NCI-H1092 (cell line): ENCODE measurements around the gene CDC14B.
"Not testable (repeated sequence)": the region's sequence is repeated elsewhere in the genome, so short reads cannot be mapped to it uniquely, and the experiment has no call there.

Experiments used
- DNase-seq: peaks from one replicate; lab custom pipeline; 2025; lab: John Stamatoyannopoulos, UW

Gene CDC14B

DNA sequence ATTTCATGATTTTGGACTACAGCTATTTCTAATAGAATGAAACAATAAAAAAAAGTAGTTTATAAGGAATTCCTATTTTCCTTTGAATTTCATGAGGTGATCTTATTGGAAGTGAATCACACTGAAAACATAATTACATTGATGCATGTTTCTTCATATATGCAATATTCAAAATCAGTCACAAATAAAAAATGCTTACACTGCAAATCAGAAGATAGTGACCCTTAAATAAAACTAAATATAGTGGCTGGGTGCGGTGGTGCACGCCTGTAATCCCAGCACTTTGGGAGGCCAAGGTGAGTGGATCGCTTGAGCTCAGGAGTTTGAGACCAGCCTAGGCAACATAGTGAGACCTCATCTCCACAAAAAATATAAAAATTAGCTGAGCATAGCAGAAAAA is 79.5 kb downstream of the CDC14B start:
- no peak for DNase-seq

DNA sequence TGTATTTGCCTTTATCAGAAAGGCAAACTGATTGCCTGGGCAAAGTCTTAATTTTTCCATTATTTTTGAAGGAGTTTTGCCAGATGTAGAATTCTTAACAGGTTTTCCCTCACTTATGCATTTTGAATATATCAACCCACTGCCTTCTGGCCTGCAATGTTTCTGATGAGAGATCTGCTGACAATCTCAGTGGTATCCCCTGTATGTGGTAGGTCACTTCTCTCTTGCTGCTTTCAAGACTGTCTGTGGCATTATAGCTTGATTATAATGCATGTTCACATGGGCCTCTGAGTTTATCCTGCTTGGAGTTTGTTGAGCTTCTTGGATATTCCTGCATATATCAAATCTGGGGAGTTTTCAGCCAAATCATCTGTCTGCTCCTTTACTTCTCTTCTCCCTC is 87.5 kb downstream of the CDC14B start:
- no peak for DNase-seq

DNA sequence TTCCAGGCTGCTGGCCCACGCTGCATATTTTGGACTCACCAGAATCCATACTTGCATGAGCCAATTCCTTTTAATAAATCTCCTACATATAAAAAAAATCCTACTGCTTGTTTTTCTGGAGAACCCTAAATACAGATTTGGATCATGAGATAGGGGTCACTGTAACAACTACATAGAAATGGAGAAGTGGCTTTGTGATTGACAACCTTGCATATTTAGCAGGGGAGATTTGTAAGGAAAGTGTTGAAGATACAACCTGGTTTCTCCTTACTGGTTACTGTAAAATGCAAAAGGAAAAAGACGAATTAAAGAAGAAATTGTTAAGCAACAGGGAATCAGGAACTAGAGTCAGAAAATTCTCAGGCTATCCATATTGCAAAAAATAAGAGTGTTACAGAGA is 94.9 kb downstream of the CDC14B start:
- DNase-seq: no peak

DNA sequence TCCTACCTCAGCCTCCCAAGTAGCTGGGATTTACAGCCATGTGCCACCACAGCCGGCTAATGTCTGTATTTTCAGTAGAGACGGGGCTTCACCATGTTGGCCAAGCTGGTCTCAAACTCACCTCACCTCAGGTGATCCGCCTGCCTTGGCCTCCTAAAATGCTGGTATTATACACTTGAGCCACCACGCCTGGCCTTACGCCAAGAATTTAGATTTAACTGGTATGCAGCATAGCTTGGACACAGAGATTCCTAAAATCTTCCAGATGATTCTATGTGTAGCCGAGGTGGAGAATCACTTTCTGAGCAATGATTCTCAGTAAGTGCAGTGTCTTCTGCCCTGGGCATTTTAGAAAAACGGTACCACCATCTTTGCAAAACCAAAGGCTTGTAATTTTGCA is 95.6 kb downstream of the CDC14B start:
- DNase-seq: no peak

DNA sequence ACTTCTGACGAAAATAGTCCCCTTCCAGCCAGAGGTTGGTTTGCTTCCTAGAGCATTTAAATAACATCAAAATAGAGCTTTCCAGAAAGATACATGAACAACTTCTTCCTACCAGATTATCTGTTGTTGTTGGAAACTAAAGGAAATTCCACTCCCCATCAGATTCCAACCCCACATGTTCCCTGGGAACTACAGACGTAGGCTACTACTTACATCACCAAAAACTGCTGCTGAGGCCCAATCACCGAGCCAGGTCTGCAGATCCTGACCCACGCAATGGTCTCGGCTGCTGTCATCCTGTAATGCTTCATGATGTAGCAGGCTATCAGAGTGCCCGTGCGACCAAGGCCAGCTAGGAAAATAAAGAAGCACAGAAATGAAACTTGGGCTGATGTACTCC is 96.3 kb downstream of the CDC14B start:
- no peak for DNase-seq

DNA sequence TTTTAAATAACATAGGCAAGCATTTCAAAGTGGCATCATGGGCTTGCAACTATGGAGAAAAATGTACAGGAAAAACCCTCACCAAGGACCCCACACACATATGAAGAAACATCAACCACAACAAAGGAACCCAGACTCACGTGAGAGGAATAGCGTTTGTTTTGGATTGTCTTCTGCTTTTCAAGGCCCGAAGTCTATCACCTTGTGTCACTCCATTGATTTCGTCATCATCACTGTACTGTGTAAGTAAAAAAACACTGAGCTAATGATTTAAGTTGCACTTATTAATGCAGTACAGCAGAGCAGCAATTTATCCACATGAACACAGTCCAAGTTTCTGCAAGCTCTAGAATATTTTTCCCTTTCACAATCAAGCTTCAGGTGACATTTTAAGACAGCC is 97.3 kb downstream of the CDC14B start:
- no peak for DNase-seq

DNA sequence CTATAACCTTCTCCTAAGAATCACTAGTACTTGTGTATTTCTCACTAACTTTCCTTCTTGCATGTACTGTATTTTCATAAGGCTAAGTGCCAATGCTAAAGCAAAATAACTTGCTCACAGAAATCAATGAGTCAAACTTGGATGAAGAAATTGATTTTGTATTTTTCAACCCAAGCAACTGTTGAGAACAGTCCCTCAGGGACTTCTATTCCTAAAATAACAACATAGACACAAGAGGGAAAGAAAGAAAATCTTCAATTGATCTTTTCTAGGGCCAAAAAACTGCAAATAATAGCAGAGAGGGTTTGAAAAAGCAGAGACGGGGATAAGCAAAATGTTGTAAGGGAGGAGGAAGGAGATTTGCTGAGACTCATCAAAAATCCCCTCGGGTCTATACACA is 99.9 kb downstream of the CDC14B start:
- no peak for DNase-seq

DNA sequence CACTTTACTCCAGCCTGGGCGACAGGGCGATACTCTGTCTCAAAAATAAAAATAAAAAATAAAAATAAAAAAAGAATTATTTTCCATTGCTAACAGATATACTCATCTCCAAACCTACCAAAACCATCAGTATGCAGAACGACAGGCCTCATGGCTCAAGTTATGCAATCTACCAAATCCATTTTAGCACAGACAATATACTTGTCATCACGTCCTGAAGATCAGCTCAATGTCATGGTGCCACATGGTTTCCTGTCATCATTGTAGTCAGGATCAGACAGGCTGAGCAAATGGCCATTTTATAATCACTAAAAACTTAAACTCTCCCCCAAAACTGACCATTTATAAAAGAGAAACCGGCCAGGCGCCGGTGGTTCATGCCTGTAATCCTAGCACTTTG is 100.5 kb downstream of the CDC14B start:
- no peak for DNase-seq

DNA sequence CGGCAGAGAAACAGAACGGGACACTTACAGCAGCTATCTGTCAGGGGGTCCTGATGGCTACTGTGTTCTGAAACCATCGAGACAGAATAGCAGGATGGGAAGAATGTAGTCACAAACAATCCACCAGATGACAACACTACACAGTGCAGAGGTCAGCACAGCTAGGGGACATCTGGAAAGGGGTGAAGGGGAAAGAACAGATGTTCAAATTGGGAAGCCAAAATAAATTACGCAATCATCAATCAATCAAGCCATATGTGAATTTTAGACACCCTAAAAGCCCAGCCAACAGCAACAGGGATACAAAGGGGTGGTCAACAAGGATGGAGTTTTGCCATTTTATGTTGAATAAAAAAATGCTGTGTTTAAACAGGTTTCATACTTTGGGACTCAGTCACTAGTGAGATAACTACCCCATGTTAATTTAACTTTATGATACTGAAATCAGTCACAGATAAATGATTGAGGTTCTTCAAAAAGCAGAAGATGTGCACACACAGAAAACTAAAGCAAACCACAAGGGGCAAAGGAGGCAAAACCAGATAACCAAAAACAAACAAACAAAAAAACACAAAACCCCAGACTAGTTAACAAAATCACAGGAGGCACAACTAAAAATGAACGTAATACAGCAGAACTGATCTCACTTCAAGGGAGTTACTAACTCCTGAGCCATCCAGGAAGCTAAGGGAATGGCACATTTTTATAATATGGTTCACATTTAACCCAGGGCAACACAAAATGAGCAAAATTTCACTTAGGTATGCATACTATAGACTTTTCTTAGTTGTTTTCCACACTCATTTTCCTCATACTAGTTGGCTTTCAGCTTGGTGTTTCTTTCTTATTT is 103.8 kb downstream of the CDC14B start:
- DNase-seq: no peak

DNA sequence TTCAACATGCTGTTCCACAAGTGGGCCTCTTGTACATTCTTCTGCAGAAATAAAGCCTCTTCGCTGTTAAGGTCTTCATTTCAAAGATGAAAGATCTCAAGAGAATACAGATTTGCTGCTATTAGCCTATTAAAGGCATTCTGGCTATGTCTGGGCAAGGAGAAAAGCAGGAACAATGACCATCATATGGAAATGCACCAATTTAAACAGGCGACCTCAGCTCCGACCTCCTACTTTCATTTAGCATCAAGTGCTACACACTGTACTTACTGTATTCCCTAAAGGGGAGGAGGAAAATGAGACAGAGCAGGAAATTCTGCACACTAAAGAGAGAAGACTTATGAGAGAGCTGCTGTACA is 104.9 kb downstream of the CDC14B start:
- no peak for DNase-seq

DNA sequence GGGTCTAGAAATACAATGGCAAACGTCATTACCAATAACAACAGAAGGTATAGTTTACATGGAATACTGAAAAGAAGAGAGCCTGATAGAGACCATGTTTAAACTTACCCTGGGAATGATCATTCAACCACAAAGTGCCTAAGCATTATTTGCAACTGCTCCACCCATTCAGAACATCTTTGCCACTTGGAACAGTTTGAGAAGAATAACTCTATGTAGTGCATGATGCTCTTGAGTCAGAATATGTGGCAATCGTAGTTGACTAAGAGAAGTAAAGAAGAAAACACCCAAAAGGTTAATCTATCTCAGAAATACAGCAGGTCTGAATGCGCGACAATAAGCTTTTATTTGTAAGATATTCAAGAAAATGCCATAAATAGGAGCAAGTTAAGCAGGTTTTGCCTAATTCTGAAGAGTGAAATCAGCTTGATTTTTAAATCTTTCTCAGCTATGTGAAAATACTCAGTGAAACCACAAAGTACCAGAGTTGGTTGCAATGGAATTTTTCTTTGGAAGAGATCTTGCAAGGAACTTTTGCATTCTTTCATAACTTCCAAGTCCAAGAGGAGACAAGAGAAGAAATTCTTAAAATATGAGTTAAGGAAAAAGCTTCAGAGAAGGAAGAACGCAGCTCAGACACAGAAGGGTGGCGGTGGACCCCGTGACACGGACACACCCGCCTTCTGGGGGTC is 105.4 kb downstream of the CDC14B start:
- no peak for DNase-seq

DNA sequence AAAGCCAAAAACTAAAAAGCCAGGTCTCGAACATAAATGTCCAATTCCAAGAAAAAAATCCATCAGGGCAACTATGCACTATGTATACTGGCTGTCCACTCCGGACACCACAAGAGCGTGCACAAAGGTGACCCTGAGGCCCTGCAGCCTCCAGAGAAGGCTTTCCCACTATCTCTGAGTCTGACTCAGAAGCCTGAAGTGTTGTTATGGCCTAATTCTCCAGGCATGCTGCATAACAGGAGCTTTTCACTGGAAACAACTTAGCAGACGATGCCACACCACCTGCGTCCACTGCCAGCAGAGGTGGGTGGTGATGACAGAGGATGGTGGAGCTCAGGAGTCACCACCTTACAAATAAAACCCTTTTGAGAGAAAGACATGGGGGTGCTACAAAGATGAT is 106.0 kb downstream of the CDC14B start:
- DNase-seq: no peak

DNA sequence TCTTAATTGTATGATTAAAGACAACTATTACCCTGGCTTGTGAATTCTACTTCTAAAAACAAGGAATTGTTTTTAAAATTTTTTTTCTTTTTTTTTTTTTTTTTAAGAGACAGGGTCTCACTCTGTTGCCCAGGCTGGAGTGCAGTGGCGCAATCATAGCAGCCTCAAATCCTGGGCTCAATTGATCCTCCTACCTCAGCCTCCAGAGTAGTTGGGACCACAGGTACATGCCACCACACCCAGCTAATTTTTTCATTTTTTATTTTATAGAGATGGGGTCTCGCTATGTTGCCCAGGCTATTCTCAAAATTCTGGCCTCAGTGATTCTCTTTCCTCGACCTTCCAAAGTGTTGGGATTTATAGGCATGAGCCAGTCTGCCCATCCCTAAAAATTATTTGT is 107.4 kb downstream of the CDC14B start:
- no peak for DNase-seq

DNA sequence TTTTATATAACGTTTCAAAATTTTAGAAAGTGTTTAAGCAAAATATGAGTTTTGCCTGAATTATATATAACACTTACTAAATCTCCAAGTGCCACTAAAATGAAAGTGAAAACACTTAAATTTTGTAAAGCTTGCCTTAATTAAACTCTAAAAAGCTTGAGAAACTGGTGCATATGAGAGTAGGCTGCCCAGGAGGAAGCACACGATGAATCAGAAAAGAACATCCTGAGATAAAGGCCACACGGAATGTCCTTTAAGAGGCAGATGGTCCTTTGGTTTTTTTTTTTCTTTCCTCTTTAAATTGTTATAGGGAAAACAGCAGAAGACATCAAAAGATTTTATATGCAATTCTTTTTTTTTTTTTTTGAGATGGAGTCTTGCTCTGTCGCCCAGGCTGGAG is 109.4 kb downstream of the CDC14B start:
- no peak for DNase-seq

DNA sequence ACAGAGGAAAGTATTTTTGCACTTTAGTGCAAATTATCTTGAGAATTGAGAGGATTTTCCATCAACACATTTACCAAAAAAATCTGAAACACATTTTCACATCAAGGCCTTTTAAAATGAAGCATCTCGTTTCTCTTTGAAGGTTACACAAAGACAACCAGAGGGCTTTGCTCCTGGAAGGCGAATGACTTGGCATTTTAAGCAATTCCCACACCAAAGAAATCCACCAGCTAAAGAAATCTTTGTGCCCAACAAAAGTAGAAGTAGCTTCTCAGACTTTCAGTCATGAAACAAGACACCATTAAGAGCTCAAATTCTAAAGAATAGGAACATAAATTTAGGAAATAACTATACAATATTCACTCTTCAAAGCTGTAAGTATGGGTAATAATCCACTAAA is 109.8 kb downstream of the CDC14B start:
- no peak for DNase-seq

DNA sequence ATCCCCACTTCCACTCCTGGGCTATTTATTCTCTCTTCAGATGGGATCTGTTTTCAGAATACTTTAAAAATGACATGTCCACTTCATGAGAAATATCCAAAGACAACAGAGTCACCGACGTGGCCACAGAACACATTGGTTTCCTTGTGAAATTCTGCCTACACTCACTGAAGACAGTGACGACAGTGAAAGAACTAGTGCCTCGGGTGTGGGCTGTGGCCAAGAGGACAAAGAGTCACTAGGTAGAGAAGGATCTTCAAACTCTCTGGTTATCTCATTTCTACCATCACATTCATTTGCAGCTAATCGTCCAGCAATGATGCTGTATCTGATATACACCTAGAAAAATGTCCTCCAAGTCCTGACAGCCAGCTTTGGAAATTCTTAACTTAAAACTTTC is 110.6 kb downstream of the CDC14B start:
- no peak for DNase-seq

DNA sequence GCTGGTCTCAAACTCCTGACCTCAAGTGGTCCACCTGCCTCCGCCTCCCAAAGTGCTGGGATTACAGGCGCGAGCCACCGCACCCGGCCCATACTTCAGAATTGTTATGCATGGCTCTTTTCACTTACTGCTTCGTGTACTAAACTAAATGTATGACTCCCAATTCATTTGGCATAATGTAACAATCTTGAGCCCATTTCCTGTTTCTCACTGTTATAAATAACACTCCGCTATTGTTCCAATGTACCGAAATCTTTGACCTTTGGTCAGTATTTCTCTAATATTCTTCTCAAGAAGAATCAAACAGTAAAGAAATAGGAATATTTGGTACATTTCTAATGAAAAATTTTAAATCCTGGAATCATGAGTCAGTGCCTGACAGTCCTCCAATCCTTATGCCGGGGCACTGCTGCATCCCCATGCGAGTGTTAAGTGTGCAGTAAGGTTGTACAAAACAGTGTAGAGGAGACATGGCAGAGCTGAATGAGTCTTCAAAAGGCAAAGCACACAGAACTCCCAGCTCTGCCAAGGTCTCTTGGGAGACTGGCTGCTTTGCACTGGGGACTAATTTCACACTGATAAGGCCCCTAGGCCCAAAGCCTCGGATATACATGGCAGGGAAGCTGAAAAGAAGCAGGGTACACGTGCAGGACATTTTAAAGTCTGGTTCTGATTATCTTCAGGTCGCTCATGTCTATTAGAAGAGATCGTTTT is 111.3 kb downstream of the CDC14B start:
- DNase-seq: no peak

DNA sequence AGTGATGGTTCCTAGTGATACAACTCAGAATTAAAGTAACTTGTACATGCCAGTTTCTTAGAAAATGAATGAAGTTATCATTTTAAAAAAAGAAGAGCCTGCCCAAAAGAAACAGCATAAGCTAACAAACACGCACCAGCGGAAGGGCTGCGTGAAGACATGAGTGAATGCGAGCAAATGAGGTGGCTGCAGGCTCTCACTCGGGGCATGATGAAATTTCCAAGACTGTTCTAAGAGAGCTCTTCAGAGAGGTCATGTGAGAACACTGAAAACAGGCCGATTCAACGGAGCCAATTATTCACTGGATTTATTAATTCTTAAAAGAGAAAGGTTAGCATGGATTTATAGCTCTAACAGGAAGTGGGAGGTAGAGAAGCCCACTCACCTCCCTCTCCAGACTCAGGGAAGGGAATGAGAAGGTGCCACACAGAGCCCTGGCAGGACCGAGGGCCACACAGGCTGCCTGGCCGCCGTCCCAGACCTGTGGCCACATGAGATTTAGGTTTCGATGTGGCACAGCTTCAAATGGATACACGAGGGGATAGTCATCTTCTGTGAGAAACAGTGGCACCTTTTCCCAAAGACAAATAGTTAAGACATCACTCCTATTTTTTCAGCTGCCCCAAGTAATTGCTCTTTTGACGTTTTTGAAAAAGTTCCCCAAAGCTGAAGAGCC is 114.2 kb downstream of the CDC14B start:
- DNase-seq: no peak

DNA sequence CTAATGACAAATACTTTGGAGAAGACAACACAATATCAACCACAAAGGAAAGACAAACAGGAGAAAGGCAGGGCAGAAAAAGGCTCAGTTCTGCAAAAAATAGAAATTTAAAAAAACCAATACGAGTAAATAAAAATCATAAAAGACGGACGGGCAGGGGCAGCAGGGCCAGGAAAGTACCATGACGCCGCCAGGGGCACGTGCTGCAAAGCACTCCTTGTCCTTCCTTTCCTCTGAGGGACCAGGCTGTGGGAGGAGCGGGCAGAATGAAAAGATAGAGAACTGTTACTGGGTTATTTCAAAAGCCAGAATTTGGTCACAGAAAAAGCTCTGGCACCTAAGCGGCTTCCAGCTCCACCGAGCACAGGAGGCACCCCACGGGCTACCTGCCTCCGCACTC is 115.7 kb downstream of the CDC14B start:
- DNase-seq: no peak

DNA sequence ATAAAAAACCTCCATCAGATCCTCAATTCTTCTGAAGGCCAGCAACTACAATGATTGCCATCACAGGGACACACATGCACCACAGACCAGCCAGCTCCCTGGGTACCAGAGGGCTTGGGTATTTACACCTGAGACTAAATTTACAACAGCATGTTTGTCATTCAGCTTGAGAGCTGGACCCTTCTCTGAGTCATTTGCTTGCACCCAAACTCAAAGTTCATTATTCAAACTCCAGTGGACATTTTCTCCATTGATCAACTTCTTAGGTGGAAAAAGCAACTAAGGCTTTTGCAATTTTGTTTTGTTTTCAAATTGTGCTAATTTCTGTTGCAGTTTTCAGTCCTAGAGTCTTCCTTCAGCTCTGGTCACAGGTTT is 116.3 kb downstream of the CDC14B start:
- not testable (repeated sequence) for DNase-seq

DNA sequence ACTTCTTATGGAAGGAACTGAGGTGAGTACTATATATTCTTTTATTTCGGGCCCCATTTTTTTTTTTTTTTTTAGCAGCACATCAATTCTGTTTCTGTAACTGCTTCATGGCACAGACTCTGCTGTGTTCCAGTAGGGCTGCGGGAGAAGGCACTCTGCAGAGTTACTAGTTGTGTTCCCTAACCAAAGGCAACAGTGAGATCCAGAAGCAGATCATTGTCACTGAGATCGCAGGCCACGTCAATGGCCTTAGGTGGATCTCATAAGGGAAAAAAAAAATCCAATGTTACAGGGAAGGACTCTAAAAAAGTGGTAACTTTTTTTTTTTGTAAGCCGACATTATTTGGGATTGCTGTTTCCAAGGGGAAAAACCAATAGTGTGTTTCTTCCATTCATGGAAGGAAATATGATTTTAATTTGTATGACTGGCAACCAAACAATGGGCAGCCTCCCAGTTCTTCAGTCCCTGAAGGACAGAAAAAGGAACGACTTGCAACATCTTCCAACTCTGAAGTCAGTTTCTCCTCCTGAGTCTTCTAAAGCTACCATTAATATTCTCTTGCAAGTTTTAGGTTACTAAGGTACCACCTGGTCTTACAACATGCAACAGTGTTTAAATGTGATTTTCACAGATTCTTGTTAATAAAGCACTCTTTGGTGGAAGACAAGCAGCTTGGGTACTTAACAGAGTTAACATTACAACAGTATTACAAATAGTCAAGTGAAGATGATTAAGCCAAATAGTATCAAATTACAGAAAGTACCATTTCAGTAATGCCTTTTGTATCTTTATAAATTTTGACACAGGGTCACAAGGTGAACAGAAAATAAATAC is 116.9 kb downstream of the CDC14B start:
- no peak for DNase-seq
